HG03354 (cell line): ENCODE measurements around the gene HCFC1R1.

ENCODE experiments used
- ATAC-seq: cut with Tn5 transposase; IDR thresholded peaks from one replicate; pipeline ENCODE4 v1.9.1; 2021; ENCODE audit warnings: mild to moderate bottlenecking; ENCODE audit not compliant: unreplicated experiment, poor library complexity, severe bottlenecking

HCFC1R1 gene

DNA sequence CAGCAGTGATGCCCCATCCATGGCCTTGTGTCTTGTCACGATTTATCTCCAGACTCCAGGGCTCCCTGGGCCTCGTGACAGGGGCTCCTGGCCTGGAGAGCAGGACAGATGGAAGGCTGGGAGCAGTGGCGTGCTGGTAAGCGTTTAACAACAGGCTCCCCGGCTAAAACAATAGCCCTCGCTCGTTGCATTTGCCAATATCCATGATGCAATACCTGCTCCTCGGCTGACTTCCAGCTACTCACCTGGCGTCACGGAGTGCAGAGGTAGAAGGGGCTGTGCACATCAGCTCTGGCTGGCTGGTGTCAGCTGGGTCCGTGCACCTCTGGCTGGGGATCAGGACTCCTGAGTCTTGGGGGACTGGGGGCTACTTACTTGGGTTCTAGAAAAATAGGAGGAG is 14.5 kb upstream of the HCFC1R1 start:
- ATAC-seq, result no peak

DNA sequence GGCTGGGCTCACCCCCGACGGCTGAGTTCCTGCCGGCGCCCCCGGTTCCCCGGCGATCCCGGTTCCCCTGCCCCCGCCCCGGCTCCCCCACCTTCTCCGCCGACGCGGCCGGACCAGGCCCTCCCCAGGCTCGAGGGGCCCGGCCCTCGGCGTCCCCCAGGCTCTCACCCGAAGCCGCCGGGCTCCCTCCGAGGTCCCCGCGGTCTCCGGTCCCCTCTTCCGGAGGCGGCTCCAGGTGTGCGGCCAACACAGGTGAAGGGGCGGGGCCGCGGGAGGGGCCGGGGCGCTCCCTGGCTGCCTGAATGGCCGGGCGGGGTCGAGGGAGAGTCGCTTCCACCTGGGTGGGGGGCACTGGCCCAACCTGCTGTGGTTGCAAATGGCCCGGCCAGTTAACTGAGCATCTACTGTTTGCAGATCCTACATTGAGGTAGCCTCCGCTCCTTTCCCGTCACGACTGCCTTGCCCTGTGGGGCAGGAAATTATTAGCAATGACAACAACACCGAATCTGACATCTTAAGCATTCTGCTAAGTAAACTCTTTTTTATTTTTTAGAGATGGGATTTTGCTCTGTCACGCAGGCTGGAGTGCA is 13.1 kb upstream of the HCFC1R1 start, which contains the start of gene BICDL2:
TSS of gene BICDL2 (minus strand) at position 219 of the 590 bp plus-strand sequence. CDS start 1,448 bp downstream, outside the sequence.
- no peak for ATAC-seq

DNA sequence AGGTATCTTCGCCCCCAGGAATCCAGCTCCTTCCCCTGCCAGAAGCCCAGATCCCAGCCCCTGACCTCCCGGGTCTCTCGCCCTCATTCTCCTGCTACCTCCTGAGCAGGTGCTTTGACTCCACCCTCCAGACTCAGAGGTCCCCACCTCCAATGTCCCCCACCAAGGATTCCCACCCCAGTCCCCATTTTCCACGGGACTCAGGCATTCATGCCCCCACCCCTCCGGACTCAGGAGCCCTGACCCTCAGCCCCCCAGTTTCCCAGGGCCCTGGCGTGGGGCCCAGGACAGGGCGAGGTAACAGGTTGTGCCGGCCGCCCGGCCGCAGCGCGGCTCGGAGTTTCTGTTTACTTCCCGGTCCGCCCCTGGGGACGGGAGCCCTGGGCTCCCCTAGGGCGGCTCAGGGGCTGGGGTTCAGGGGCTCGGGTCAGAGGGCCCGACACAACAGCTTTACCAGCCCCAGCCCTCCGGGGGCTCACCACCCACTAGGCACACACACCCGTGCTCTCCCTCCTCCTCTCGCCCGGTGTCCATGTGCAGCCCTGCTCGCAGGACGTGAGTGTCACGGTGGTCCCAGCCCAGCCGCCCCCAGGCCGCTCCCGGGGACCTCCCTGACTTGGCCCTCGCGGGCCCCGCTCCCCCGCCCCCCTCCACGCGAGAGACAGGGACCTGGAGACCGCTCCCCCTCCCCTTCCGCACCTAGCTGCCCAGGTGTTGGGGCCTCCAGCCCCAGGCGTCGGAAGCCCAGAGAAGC is 12.4 kb upstream of the HCFC1R1 start:
- ATAC-seq, result no peak

DNA sequence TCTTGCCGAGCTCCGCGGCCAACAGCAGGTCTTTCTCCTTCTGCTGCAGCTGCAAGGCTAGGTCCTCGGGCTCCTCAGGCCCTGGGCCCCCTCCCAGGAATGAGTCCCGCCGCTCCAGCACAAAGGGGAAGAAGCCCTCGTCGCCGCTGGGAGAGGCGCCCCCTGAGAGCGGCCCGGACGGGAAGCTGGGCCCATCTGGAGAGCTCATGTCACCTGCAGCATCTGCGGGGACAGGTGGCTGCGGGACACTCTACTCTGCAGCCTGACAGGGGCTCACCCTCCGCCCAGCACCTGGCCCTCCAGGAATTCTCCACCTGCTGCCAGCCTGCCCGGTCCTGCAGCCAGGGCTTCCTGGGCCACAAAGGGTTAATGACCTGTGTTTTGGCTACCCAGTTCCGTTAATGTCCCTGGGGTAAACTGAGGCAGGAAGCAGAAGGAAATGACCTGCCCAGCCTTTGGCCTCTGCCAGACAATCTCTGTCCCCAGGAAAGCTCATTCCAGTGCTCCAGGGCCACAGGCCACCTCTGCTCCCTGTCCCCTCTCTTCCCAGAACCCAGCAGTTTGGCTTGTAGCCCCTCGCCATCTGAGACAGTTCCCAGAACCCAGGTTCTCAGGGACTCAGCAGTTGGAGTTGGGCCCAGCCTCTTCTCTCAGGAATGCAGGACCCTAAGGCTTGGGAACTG is 11.7 kb upstream of the HCFC1R1 start:
- no peak for ATAC-seq

DNA sequence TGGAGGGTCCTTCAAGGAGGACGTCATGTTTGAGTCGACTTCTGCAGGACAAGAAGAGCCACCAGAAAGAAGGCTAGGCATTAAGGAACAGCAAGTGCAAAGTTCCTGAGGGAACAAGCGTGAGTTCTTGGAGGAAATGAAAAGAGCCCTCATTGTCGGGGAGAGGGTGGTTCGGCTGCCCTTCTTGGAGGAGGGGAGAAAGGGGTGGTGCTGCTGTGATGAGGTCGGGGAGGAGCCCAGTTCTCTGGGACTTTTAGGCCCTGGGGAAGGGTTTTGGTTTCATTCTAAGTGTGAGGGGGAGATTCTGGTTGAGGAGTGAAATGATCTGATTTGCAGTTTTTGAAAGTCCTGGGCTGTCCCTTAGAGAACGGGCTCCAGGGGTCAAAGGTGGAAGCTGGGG is 8.9 kb upstream of the HCFC1R1 start:
- ATAC-seq, result no peak

DNA sequence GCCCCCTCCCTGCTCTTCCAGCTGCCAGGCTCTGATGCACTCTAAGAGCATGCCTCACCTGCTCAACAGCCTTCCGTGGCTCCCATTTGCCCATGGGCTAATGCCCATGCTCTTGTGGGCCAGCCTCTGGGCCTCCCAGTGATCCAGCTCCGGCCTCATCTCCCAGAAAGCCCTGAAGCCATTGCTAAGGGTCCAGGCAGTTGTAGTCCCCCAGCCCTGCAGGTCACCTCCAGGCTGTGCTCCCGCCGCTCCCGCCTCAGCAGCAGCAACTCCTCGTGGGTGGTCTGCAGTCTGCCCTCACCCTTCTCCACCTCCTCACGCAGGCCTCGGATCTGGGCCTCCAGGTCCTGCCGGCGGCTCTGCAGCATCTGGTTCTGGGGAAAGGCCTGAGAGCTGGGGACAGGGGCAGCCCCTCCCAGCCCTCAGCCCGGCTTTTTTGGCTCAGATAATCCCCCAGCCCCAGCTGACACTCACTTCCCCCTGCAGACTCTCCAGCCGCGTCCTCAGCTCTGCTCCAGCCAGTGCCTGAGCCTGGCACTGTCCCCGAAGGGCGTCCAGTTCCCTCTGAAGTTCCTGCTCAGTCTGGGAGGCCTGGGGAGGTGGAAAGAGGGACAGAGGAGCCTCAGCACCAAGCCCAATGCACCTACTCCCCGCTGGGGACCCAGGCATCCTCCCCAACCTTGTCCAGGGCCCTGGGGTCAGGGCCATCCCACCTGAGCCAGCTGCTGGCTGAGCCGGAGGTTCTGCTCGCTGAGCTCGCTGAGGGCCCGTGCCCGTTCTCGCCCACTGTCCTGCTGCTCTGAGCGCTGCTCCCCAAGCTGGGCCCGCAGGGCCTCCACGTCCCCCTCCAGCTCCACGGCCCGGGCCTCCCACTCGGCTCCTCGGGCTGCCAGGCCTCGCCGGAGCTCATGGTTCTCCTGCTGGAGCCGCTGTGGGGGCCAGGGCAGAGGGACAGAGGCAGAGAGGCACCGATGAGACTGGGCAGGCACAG is 6.8 kb upstream of the HCFC1R1 start:
- no peak for ATAC-seq

DNA sequence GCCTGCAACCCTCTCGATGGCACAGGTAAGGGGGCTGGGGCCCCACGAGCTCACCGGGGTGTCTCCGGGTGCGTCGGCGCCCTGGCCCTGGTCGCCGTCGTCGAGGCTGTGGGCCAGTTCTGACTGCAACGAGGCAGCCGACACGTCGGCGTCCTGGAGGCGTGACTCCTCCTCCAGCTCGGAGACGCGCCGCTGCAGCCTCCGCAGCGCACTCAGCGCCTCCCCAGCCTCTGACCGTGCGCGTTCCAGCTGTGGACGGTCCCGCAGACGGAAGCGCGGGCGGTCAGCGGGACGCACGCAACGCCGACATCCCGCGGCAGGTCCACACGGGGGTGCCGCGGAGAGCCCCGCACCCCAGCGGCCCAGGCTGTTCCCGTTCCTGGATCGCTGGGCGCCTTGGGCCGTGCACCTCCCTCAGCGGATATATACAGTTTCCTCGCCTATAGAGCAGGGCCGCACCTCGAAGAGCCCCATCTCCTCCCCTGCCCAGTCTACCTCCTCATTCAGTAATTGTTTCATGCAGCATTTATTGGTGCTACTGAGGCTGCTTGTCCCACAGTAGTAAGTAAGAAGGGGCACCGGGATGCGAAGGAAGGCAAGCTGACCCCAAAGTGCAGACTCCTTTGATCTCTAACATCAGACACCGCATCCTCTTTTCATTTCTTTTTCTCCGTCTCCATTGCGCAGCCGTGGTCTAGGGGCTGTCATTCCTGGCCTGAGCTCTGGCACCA is 5.9 kb upstream of the HCFC1R1 start:
- no peak for ATAC-seq

DNA sequence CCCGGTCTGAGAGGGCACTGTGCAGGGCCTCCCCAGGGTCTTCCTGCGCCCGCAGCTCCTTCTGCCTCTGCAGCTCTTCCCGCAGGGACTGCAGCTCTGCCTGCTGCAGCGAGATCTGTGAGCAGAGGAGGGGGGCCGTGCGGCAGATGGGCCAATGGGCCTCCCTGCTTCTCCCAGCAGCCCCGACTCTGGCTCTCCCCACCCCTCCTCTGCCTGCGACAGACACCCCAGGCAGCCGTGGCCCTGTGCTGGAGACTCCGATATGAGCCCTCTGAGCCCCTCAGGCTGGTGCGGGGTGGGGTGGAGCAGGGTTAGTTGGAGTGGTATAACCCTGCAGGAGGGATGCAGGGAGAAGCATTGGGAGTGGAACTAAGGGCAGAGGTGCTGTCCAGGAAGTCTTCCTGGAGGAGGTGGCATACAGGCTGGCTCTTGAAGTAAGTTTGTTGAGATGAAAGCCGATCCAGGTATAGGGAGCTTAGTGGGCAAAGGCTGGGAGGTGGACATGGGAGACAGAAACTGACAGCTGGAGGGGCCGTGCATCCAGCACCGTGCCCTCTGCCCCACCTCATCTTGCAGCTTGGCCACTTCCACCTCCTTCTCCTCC is 5.1 kb upstream of the HCFC1R1 start:
- ATAC-seq, result no peak

DNA sequence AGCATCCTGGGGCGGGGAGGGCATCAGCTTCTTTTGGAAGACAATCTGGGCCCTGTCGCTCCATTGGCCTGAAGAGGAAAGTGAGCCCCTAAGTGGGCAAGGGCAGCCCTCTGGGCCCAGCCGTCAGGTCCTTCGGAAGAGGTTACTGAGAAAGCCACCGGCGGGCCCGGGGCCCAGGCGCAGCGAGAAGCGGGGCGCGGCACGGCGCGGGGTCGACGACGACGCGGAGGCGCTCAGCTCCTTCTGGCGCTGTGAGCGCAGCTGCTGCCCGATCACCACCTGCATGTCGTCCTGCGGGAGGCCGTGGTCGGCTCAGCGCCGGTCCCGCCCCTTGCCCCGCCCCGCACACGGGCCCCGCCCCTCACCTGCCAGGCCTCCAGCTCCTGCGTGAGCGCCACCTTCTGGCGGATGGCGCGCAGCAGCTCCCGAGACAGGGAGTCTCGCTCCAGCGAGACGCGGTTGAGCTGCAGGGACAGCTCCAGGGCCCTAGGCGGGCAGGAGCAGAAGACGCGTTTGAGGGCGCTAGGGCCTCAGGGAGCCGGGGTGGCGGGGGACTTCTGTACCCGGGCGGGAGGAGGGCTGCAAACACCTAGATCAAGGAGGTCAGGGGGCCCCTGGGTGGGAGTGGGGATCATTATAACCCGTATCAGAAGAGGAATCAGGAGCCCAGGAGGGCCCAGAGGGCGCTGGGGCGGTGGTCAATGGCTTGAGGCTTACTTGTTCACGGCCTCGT is 4.4 kb upstream of the HCFC1R1 start:
- peak; percentile 29 for ATAC-seq

DNA sequence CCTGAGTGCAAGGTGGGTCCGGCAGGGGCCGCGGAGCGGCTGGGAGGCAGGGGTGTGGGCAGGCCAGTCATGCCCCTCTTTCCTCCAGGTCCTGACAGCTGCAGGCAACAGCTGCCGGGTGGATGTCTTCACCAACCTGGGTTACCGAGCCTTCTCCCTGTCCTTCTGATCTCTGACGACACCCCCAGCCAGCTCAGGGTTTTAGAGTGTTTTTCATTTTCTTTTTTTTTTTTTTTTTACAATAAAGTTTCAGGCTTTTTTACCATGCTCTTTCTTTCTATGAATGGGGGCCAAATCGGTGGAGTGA is 3.7 kb upstream of the HCFC1R1 start:
- ATAC-seq, result no peak

DNA sequence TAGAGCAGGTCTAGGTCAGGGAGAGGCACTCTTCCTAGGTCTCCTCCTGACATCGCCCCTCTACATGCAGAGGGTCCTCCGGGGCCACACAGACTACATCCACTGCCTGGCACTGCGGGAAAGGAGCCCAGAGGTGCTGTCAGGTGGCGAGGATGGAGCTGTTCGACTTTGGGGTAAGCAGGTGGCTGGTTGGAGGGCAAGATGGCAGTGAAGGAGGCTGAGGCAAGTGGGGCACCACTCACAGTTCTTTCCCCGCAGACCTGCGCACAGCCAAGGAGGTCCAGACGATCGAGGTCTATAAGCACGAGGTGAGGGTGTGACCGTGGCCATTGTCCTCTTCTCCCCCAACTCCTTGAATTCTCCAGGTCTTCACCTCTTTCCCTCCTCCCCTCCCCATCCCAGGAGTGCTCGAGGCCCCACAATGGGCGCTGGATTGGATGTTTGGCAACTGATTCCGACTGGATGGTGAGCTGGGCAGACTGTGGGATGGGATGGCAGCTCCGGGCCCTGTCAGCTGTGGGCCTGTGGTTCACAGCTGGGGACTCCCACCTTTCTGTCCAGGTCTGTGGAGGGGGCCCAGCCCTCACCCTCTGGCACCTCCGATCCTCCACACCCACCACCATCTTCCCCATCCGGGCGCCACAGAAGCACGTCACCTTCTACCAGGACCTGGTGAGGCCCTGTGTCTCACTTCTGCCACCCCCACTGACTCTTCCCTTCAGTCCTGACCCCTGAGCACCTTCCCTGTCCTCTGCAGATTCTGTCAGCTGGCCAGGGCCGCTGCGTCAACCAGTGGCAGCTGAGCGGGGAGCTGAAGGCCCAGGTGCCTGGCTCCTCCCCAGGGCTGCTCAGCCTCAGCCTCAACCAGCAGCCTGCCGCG is 3.1 kb upstream of the HCFC1R1 start:
- ATAC-seq, result no peak

DNA sequence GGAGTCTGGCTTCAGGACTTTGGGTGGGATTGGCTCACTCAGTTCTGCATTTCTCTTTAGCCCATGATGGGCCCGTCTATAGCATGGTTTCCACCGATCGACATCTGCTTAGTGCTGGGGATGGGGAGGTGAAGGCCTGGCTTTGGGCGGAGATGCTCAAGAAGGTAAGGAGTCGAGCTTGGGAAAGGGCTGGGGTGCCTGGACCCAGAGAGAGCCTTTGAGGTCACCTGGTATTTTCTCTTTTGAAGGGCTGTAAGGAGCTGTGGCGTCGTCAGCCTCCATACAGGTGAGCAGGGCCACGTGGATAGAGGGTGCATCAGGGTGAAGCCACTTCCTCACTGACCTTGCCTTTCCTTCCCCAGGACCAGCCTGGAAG is 2.2 kb upstream of the HCFC1R1 start:
- no peak for ATAC-seq

DNA sequence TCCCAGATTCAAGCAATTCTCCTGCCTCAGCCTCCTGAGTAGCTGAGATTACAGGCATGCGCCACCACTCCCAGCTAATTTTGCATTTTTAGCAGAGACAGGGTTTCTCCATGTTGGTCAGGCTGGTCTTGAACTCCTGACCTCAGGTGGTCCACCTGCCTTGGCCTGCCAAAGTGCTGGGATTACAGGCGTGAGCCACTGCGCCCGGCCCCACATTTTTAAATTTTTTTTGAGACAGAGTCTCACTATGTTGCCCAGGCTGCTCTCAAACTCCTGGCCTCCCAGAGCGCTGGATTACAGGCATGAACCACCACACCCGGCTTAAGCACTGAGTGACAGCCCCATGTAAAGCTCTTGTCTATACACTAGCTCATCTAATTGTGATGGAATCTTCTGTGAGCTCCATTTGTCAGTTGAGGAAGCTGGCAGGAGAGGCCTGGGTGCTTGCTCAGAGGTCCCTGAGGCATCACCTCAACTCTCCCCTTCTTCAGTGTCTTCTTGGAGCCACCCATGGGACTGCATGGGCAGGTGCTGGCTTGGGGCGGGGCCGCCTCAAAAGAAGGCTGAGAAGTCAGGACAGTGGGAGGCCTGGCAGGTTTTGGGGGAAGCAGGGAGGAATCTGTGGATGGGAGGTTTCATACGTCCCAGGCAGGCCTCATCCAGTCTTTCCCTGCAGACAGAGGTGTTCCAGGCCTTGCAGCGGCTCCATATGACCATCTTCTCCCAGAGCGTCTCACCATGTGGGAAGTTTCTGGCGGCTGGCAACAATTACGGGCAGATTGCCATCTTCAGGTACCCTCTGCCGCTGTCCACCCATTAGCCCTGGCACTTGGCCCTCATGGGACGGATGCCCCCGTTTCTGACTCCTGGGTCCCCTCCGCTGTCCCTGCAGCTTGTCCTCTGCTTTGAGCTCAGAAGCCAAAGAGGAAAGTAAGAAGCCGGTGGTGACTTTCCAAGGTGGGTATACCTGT is 1.6 kb upstream of the HCFC1R1 start:
- ATAC-seq, result no peak

DNA sequence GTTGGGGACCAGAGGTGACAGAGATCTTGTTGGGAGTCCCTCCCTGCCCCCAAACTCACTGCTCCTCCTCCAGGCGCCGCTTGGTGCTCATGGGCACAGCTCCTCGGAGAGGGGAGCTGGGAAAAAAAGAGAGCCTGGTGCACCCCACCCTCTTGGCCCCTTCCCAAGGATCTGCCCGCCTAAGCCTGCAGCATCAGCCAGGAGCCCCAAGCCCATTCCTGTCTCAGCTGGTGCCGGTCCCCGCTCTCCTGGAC is 400 bp downstream of the HCFC1R1 start:
- no peak for ATAC-seq

DNA sequence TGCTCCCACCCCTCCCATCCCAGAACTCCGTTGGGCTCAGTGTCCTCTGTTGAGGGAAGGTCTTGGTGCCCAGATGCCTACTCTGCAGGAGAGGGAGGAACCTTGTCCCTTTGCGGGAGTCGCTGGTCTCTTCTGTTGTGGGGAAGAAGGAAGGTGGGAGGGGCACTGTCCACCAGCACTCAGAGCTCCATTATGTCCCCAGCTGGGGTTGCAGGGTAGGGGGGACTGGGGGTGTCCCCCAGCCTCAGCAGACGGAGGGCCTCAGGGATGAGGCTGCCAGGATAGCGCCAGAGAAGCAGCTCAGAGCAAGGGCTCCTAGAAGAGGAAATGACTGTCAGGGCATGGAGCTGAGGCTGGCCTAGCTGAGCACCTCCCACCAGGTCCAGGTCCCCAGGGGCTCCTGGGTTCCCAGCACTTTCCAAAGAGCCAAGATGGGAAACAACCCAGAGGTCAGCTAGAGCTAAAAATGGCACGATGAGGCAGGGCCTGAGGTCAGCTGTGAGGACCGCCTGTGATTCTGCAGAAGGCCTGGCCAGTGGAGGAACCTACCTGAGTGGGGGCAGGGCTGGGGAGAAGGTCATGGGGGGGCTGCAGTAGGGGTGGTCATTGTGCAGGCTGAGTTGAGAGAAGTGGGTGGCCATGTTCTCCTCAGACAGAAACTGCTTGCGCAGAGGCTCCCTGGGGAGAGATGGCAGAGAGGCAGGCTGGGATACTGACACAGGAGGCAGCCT is 893 bp downstream of the HCFC1R1 start:
- no peak for ATAC-seq

DNA sequence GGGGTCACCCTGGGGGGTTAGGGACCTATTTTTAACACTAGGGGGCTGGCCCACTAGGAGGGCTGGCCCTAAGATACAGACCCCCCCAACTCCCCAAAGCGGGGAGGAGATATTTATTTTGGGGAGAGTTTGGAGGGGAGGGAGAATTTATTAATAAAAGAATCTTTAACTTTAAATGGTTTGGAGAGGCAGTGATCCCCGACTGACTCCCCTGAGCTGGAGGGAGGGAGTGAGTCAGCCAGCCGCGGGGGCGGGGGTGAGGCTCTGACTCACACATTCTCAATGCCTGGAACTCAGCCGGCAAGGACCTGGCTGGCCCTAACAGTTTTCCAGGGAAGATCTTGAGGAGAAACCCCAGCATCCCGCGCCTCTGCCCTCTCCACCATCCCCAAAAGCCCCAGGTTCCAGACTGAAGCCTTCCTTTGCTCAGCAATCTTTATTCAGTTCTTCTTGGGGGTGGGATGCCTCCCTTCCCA is 1.5 kb downstream of the HCFC1R1 start:
- no peak for ATAC-seq
